PC-9 (cell line): ENCODE measurements around the gene STEEP1.

Source experiments
- EZH2 ChIP-seq: fragments of 200-600 bp; sonication (generic); IDR thresholded peaks from 2 replicates; pipeline ENCODE4 v1.8.0; 2017; ENCODE audit warnings: antibody characterized with exemption, low read depth
- TF ChIP-seq, protein P1 (sequence below): fragments of 200-600 bp; sonication (generic); conservative IDR thresholded peaks from 2 replicates; pipeline ENCODE4 v1.6.1; 2017; ENCODE audit warnings: mixed run types, antibody characterized with exemption, mild to moderate bottlenecking, moderate library complexity

DNA sequence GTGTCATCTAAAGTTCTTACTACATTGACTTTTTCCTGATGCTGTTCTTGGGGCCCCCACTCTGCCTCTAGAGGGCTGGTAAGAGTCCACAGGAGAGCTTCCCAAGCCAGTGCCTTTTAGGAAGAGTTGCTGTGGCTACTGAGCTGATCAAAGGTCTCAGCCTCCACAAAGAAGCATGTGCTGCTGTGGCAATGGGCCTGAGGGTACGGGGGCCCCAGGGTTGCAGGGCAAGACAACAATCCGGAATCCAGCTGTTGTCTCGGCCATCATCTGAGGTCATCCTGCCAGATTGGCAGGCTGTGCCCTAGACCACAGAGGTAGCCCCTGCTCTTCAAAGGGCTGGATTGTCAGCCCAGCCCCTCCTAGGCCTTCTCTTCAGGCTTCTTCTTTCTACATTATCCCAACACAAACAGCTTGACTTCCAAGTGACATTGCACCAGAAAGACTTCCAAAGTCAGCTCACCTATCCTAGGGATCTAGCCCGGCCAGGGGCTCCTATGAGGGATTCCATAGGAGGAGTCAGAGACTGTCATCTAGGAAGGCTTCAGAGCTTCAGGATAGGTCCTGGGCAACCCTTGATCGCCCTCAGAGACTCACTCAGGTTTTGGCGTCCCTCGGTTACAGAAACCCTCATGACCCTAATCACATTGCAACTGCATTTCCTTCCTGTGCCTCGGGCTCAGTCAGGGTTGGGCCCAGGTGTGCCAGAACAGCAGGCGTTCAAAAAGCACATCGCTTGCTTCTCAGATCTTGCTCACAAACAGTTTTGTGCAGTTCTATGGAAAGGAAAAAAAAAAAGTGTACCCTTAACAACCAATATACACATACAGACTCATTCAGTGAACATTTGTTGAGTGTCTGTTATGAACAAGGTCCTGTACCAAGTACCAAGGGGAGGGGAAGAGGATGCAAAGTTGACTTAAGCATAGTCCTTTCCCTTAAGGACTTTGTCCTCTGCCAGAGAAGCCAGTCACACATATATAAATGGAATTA lies 69.2 kb downstream of the STEEP1 start:
- TF ChIP-seq, protein P1, sequence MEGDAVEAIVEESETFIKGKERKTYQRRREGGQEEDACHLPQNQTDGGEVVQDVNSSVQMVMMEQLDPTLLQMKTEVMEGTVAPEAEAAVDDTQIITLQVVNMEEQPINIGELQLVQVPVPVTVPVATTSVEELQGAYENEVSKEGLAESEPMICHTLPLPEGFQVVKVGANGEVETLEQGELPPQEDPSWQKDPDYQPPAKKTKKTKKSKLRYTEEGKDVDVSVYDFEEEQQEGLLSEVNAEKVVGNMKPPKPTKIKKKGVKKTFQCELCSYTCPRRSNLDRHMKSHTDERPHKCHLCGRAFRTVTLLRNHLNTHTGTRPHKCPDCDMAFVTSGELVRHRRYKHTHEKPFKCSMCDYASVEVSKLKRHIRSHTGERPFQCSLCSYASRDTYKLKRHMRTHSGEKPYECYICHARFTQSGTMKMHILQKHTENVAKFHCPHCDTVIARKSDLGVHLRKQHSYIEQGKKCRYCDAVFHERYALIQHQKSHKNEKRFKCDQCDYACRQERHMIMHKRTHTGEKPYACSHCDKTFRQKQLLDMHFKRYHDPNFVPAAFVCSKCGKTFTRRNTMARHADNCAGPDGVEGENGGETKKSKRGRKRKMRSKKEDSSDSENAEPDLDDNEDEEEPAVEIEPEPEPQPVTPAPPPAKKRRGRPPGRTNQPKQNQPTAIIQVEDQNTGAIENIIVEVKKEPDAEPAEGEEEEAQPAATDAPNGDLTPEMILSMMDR, result no peak
- no peak for TF ChIP-seq EZH2
